ENCODE results near the gene MVD.

DNA sequence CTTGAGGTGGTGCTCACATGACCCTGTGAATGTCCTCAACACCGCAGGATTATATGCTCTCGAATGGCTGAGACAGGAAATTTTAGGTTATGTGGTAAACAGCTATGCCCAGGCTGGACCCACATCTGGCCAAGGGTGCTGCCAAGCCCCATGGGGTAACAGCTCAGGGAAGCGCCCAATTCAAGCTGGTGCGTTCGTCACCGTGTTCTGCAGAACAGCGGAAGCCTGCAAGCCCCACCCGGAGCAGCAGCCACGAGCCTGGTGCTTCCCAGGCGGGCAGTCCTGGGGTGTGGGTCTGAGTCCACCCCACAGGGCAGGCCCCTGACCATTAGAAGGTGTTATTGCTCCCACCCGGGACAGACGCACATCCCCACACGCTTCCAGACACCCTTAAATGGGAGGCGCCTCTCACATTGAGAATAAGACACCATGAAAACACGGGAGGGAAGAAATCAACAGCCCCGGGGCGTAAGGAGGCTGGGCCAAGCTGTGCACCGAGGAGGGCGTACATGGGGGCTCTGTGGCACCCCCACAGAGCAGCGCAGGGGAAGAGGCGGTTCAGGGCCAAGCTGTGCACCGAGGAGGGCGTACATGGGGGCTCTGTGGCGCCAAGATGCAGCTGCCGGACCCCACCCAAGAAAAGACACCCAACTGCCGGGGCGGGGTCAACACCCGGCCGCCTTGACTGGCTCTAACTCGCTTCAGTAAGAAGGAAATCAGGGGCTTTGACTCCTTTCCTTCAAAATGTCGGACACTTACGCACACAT, 9.1 kb downstream of the MVD start:
- TF ChIP-seq CTCF (conservative IDR thresholded peaks at IDR 0.05 in 1 of 2, IDR thresholded peaks at IDR 0.05 in 1 of 2; ENCODE audit: extremely low read depth in 1 of 2, insufficient read depth in 1 of 2, low read depth in 1 of 2, low read length in 2 of 2) (no peak), EZH2 (IDR thresholded peaks at IDR 0.05; ENCODE audit: borderline replicate concordance, low read length) (no peak)
